ENCODE data around the gene FCHO1.

GRCh38 chr19:17734146-17734545, 17.1 kb upstream of the FCHO1 start:
- TF ChIP-seq, protein P1, sequence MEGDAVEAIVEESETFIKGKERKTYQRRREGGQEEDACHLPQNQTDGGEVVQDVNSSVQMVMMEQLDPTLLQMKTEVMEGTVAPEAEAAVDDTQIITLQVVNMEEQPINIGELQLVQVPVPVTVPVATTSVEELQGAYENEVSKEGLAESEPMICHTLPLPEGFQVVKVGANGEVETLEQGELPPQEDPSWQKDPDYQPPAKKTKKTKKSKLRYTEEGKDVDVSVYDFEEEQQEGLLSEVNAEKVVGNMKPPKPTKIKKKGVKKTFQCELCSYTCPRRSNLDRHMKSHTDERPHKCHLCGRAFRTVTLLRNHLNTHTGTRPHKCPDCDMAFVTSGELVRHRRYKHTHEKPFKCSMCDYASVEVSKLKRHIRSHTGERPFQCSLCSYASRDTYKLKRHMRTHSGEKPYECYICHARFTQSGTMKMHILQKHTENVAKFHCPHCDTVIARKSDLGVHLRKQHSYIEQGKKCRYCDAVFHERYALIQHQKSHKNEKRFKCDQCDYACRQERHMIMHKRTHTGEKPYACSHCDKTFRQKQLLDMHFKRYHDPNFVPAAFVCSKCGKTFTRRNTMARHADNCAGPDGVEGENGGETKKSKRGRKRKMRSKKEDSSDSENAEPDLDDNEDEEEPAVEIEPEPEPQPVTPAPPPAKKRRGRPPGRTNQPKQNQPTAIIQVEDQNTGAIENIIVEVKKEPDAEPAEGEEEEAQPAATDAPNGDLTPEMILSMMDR (IDR thresholded peaks at IDR 0.05 in 4 of 5, conservative IDR thresholded peaks at IDR 0.05 in 1 of 5) = no peak
- TF ChIP-seq POLR2A (IDR thresholded peaks at IDR 0.05) = no peak

Data from gastrocnemius medialis (tissue), 4 donors.